IgD-negative memory B cell (primary cell): Measurements from ENCODE around the gene WNK1. TPM values are rescaled to one million over a fixed set of nuclear protein-coding genes. Genes with fewer than 3 reads are reported as not detected.
"Not testable (repeated sequence)": the region's sequence is repeated elsewhere in the genome, so short reads cannot be mapped to it uniquely, and the experiment has no call there.

Source experiments
- H3K27ac Mint-ChIP-seq, 3 donors: one replicate each; pipeline ENCODE4 v1.8.0; 2020 to 2022; ENCODE audit warnings: mild to moderate bottlenecking in 3 of 3, mixed read lengths in 3 of 3, moderate library complexity in 1 of 3
- H3K27me3 Mint-ChIP-seq: one replicate; pipeline ENCODE4 v1.8.0; 2021; ENCODE audit warnings: mixed read lengths
- H3K36me3 Mint-ChIP-seq: one replicate; pipeline ENCODE4 v1.8.0; 2020; ENCODE audit warnings: mild to moderate bottlenecking, mixed read lengths
- H3K4me1 Mint-ChIP-seq, 3 donors: one replicate each; pipeline ENCODE4 v1.8.0; 2020 to 2022; ENCODE audit warnings: mixed read lengths in 3 of 3, mild to moderate bottlenecking in 1 of 3
- H3K4me3 Mint-ChIP-seq, 4 donors: one replicate each; pipeline ENCODE4 v1.8.0; 2020 to 2022; ENCODE audit warnings: mild to moderate bottlenecking in 4 of 4, mixed read lengths in 4 of 4, moderate library complexity in 3 of 4
- H3K9me3 Mint-ChIP-seq, 3 donors: one replicate each; pipeline ENCODE4 v1.8.0; 2020 to 2021; ENCODE audit warnings: mixed read lengths in 3 of 3, mild to moderate bottlenecking in 1 of 3
- polyA plus RNA-seq: library from polyadenylated mRNA; unstranded; fragments of 300-500 nt; fragmentation: Illumina TruSeq; gene quantifications from one replicate; pipeline ENCODE4 v1.2.3, GENCODE V29; 2021

Gene WNK1
- polyA plus RNA-seq, 1 donor from 2014 or later, result 47.0 TPM

GRCh38 chr12:807041-807735, 54.8 kb downstream of the WNK1 start:
- Mint-ChIP-seq H3K27ac (peak overlapping the region in 1 of 3 donors; percentile 53), H3K36me3 (no peaks in the 10 kb centered on the region), H3K4me1 (peaks cover 56 to 61% (median 56%) of the 10 kb centered on the region in 3 donors), H3K4me3 (peak overlapping the region in 1 of 4 donors; percentile 41), H3K9me3 (no peaks in the 10 kb centered on the region), H3K27me3 (no peaks in the 10 kb centered on the region)

GRCh38 chr12:810116-810515, 57.7 kb downstream of the WNK1 start:
- Mint-ChIP-seq H3K27ac (peak overlapping the region in 1 of 3 donors; percentile 53), H3K9me3 (no peaks in the 10 kb centered on the region), H3K36me3 (no peaks in the 10 kb centered on the region), H3K27me3 (no peaks in the 10 kb centered on the region), H3K4me3 (peak overlapping the region in 2 of 4 donors; percentile 53 to 58), H3K4me1 (peaks cover 50 to 54% (median 52%) of the 10 kb centered on the region in 3 donors)

- H3K4me1 Mint-ChIP-seq, result peaks cover 48 to 51% (median 50%) of the 10 kb centered on the region in 3 donors
- no peaks in the 10 kb centered on the region for H3K9me3 Mint-ChIP-seq
- no peaks in the 10 kb centered on the region for H3K27me3 Mint-ChIP-seq
- peak overlapping the region in 2 of 3 donors; percentile 53 to 85 for H3K27ac Mint-ChIP-seq
- H3K4me3 Mint-ChIP-seq, result peak overlapping the region in 2 of 4 donors; percentile 39 to 58
- no peaks in the 10 kb centered on the region for H3K36me3 Mint-ChIP-seq
Measured at GRCh38 chr12:810671-811415, 58.5 kb downstream of the WNK1 start.

- Mint-ChIP-seq H3K4me1 (peaks cover 40 to 43% (median 40%) of the 10 kb centered on the region in 3 donors), H3K36me3 (no peaks in the 10 kb centered on the region), H3K27ac (peak overlapping the region; percentile 5 to 69 (median 8)), H3K4me3 (no peak overlapping the region), H3K27me3 (no peaks in the 10 kb centered on the region), H3K9me3 (no peaks in the 10 kb centered on the region)
Measured at GRCh38 chr12:812950-813349, 60.6 kb downstream of the WNK1 start.

- Mint-ChIP-seq H3K4me3 (peak overlapping the region in 2 of 4 donors; percentile 10 to 25), H3K4me1 (peaks cover 26 to 45% (median 38%) of the 10 kb centered on the region in 3 donors)
- not testable (repeated sequence) for H3K27ac Mint-ChIP-seq, H3K36me3 Mint-ChIP-seq, H3K27me3 Mint-ChIP-seq, H3K9me3 Mint-ChIP-seq
Measured at GRCh38 chr12:817456-817855, 65.1 kb downstream of the WNK1 start.

- H3K4me3 Mint-ChIP-seq, result no peak overlapping the region
- H3K27ac Mint-ChIP-seq, result no peak overlapping the region
- H3K9me3 Mint-ChIP-seq, result peaks cover 0 to 3% (median 1%) of the 10 kb centered on the region in 3 donors
- peaks cover 25 to 46% (median 39%) of the 10 kb centered on the region in 3 donors for H3K4me1 Mint-ChIP-seq
- H3K27me3 Mint-ChIP-seq, result no peaks in the 10 kb centered on the region
- H3K36me3 Mint-ChIP-seq, result peaks cover 9% of the 10 kb centered on the region
Measured at GRCh38 chr12:817941-818600, 65.7 kb downstream of the WNK1 start.

GRCh38 chr12:818733-819132, 66.4 kb downstream of the WNK1 start:
- H3K9me3 Mint-ChIP-seq, result peaks cover 0 to 6% (median 5%) of the 10 kb centered on the region in 3 donors
- no peaks in the 10 kb centered on the region for H3K27me3 Mint-ChIP-seq
- peaks cover 26 to 46% (median 38%) of the 10 kb centered on the region in 3 donors for H3K4me1 Mint-ChIP-seq
- H3K27ac Mint-ChIP-seq, result no peak overlapping the region
- H3K4me3 Mint-ChIP-seq, result no peak overlapping the region
- peaks cover 11% of the 10 kb centered on the region for H3K36me3 Mint-ChIP-seq

GRCh38 chr12:820336-820735, 68.0 kb downstream of the WNK1 start:
- peaks cover 28 to 39% (median 36%) of the 10 kb centered on the region in 3 donors for H3K4me1 Mint-ChIP-seq
- peak overlapping the region in 2 of 3 donors; percentile 53 to 71 for H3K27ac Mint-ChIP-seq
- H3K9me3 Mint-ChIP-seq, result peaks cover 0 to 6% (median 5%) of the 10 kb centered on the region in 3 donors

GRCh38 chr12:823028-823698, 70.8 kb downstream of the WNK1 start:
- peaks cover 22 to 31% (median 28%) of the 10 kb centered on the region in 3 donors for H3K4me1 Mint-ChIP-seq
- peak overlapping the region; percentile 3 to 18 (median 8) for H3K27ac Mint-ChIP-seq
- H3K36me3 Mint-ChIP-seq, result peaks cover 14% of the 10 kb centered on the region
- H3K9me3 Mint-ChIP-seq, result peaks cover 0 to 6% (median 5%) of the 10 kb centered on the region in 3 donors
- no peaks in the 10 kb centered on the region for H3K27me3 Mint-ChIP-seq
- peak overlapping the region in 3 of 4 donors; percentile 5 to 71 (median 18) for H3K4me3 Mint-ChIP-seq

More at GRCh38 chr12:820336-820735, 68.0 kb downstream of the WNK1 start:
- Mint-ChIP-seq H3K4me3 (no peak overlapping the region), H3K36me3 (peaks cover 11% of the 10 kb centered on the region), H3K27me3 (no peaks in the 10 kb centered on the region)

GRCh38 chr12:826331-826730, 74.0 kb downstream of the WNK1 start:
- Mint-ChIP-seq H3K9me3 (peaks cover 0 to 6% (median 5%) of the 10 kb centered on the region in 3 donors), H3K4me1 (peaks cover 14 to 18% (median 17%) of the 10 kb centered on the region in 3 donors), H3K27ac (no peak overlapping the region), H3K4me3 (no peak overlapping the region), H3K27me3 (no peaks in the 10 kb centered on the region), H3K36me3 (peaks cover 19% of the 10 kb centered on the region)

- no peaks in the 10 kb centered on the region for H3K27me3 Mint-ChIP-seq
- H3K4me3 Mint-ChIP-seq, result no peak overlapping the region
- no peak overlapping the region for H3K27ac Mint-ChIP-seq
- peaks cover 9% of the 10 kb centered on the region for H3K36me3 Mint-ChIP-seq
- H3K4me1 Mint-ChIP-seq, result peaks cover 5 to 11% (median 6%) of the 10 kb centered on the region in 3 donors
- no peaks in the 10 kb centered on the region for H3K9me3 Mint-ChIP-seq
Measured at GRCh38 chr12:828726-829395, 76.5 kb downstream of the WNK1 start.

GRCh38 chr12:830111-830867, 77.9 kb downstream of the WNK1 start:
- Mint-ChIP-seq H3K27ac (no peak overlapping the region), H3K36me3 (peaks cover 9% of the 10 kb centered on the region), H3K4me3 (no peak overlapping the region), H3K9me3 (no peaks in the 10 kb centered on the region), H3K4me1 (peaks cover 5 to 9% (median 6%) of the 10 kb centered on the region in 3 donors), H3K27me3 (no peaks in the 10 kb centered on the region)

GRCh38 chr12:835754-836518, 83.6 kb downstream of the WNK1 start:
- peaks cover 4% of the 10 kb centered on the region for H3K36me3 Mint-ChIP-seq

More at GRCh38 chr12:835754-836518, 83.6 kb downstream of the WNK1 start:
- peaks cover 14 to 25% (median 19%) of the 10 kb centered on the region in 3 donors for H3K4me1 Mint-ChIP-seq
- H3K4me3 Mint-ChIP-seq, result no peak overlapping the region
- H3K9me3 Mint-ChIP-seq, result no peaks in the 10 kb centered on the region
- H3K27ac Mint-ChIP-seq, result no peak overlapping the region
- no peaks in the 10 kb centered on the region for H3K27me3 Mint-ChIP-seq
